Fibroblast of upper back skin (primary cell): ENCODE measurements around the gene FAM53B.

Experiments
- DNase-seq: peaks from one replicate; pipeline ENCODE4 v3.0.0-alpha.2; 2013

The FAM53B gene

GRCh38 chr10:124741922-124742412, 2.2 kb downstream of the FAM53B start:
- DNase-seq = no peak

- DNase-seq = peak; percentile 64
These were observed 2.8 kb downstream of the FAM53B start for GRCh38 chr10:124741281-124741921.

- DNase-seq = no peak
These were observed 3.6 kb downstream of the FAM53B start for GRCh38 chr10:124740369-124741280.

- DNase-seq = no peak
These were observed 4.2 kb downstream of the FAM53B start for GRCh38 chr10:124739986-124740368.

- DNase-seq = no peak
These were observed 4.9 kb downstream of the FAM53B start for GRCh38 chr10:124739119-124739921.

DNA sequence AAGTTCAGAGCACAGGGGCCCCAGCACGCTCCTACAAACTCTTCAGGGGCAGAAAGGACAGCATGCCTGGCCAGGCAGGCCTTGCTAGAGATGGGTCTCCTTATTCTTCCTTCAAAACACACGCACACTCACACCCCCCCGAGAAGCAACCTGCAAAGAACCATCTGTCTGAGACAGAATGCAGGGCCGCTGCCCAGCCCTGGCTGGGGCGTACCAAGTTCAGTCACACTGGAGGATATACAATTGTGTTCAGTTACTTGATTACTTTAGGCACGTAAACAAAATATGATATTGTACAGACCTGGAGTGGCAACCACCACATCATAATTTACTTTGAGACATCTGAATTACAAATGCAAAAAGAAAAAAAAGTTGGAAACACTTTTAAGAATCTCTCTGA, 5.7 kb downstream of the FAM53B start:
- DNase-seq = no peak

- no peak for DNase-seq
These were observed 6.5 kb downstream of the FAM53B start for GRCh38 chr10:124737708-124738107.

GRCh38 chr10:124737221-124737620, 7.0 kb downstream of the FAM53B start:
- DNase-seq = no peak

- DNase-seq = no peak
These were observed 7.6 kb downstream of the FAM53B start for GRCh38 chr10:124736491-124737136.

GRCh38 chr10:124735491-124736286, 8.5 kb downstream of the FAM53B start:
- DNase-seq = no peak

- no peak for DNase-seq
These were observed 9.6 kb downstream of the FAM53B start for GRCh38 chr10:124734311-124735166.

GRCh38 chr10:124733571-124734245, 10.5 kb downstream of the FAM53B start:
- no peak for DNase-seq

- DNase-seq = no peak
These were observed 11.1 kb downstream of the FAM53B start for GRCh38 chr10:124732931-124733570.

GRCh38 chr10:124731551-124731950, 12.6 kb downstream of the FAM53B start:
- DNase-seq = no peak

- DNase-seq = no peak
These were observed 13.4 kb downstream of the FAM53B start for GRCh38 chr10:124730790-124731189.

- DNase-seq = no peak
These were observed 15.1 kb downstream of the FAM53B start for GRCh38 chr10:124728830-124729661.

DNA sequence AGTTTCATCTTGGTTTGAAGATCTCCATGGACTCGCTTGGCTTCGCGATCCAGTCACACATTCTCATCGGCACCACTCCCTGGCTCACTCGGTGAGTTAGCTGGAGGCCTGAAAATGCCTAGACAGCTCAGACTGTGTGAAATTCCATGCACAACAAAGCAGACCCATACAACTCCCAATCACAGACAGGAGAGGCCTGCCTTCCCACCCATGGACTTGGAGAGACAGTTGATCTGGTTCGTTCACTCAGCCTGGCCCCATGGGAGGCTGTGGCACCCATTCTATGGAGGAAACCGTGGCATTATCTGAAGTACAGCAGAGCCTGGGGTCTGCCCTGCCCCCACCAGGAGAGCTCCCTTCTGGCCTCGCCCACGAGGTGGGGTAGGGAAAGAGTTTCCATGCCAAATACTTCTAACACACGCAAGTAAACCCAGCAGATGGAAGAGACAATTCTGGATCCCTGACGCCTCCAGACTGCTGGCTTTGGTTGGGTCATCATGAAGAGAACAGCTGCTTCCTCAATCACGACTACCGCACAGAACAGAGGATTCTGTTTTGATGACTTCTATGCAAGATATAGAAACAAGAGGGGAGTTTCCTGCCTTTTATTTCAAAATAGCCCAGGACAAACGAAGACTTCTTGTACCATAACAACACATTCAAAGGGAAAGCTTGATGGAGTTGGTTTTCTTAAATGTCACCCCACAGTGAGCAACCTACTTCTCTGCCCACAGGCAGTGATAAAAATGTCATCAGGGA, 15.9 kb downstream of the FAM53B start:
- no peak for DNase-seq

GRCh38 chr10:124727361-124727960, 16.7 kb downstream of the FAM53B start:
- no peak for DNase-seq
